ENCODE data around the gene MUC6. TPM values are rescaled to one million over a fixed set of nuclear protein-coding genes. Genes with fewer than 3 reads are reported as not detected.

Gene MUC6
- total and polyA plus RNA-seq, 2 of the 8 experiments (the other 6 are each of a cell fraction or from before 2014, with no cell fraction given) = not detected

DNA sequence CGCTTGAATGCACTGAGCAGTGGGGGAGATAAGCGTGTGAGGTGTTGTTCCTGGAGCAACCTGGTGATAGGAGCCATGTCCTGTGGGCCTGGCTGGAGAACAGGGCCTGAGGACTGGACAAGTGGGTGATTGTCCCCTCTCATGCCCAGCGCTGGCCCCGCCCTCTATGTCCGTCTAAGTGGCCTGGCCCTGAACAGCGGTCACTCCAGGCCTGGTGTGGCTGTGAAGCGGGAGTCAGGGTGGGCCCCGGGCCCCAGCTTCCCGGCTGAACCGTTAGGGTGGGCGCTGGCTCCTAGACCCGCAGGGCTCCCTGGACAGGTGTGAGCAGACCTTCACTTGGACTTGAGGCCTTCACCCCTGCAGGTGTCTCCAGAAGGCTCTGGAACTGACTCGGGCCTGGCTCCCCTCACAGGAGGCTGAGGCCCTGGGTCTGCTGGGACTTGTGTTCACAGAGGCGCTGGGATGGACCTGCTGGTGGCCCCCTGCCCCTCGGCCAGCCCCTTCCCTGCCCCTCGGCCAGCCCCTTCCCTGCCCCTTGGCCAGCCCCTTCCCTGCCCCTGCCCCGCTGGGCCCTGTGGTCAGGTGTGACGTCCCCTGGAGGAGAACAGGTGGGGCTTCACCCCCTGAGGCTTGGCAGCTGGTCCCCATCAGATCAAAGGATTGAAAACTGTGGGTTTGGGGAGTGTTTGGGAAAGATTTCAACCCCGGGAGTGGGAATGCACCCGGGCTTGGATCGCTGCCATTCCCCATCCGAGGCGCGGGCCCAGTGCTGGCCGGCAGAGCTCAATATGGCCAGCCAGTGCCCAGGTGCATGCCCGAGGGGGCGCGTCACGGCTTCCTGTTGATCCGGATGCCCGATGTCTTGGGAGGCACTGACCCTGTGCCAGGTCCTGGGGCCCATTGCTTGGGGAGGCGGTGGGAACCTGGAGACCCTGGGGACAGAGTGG is 3.2 kb upstream of the MUC6 start (continued):
- TF ChIP-seq, protein P1, sequence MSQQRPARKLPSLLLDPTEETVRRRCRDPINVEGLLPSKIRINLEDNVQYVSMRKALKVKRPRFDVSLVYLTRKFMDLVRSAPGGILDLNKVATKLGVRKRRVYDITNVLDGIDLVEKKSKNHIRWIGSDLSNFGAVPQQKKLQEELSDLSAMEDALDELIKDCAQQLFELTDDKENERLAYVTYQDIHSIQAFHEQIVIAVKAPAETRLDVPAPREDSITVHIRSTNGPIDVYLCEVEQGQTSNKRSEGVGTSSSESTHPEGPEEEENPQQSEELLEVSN (IDR thresholded peaks at IDR 0.05) = no peak

Data from H1 (cell line).